K562 (cell line): ENCODE measurements around the gene FAM53A. TPM values are rescaled to one million over a fixed set of nuclear protein-coding genes. Genes with fewer than 3 reads are reported as not detected.

Experiments used
- ARID1B ChIP-seq: fragments of 450-650 bp; IDR thresholded peaks from 2 replicates; pipeline ENCODE4 v1.6.1; 2016; ENCODE audit warnings: antibody characterized with exemption, mild to moderate bottlenecking, inconsistent platforms
- BMI1 ChIP-seq: fragments of 150-350 bp; IDR thresholded peaks from 2 replicates; pipeline ENCODE4 v1.6.1; 2014; ENCODE audit warnings: low read length
- BRCA1 ChIP-seq, 2 experiments: fragments of 450-650 bp in 1 of 2; sonication (generic) in 1 of 2; formaldehyde crosslinking in 1 of 2; IDR thresholded peaks; 2 replicates each; pipeline versions ENCODE4 v1.5.0 to v1.6.1; 2017 to 2020; ENCODE audit warnings: mild to moderate bottlenecking in 1 of 2, missing genetic modification reagents in 1 of 2
- CBFA2T2 ChIP-seq: fragments of 450-650 bp; conservative IDR thresholded peaks from 2 replicates; pipeline ENCODE4 v1.6.1; 2017; ENCODE audit warnings: mild to moderate bottlenecking
- CBX3 ChIP-seq, 2 experiments: IDR thresholded peaks; 1 replicate in 1 of 2; 2 replicates in 1 of 2; pipeline ENCODE4 v1.6.1; 2012; ENCODE audit warnings: inconsistent platforms in 2 of 2, low read length in 2 of 2, borderline replicate concordance in 1 of 2, control low read depth in 1 of 2
- EP300 ChIP-seq: IDR thresholded peaks from 2 replicates; pipeline ENCODE4 v1.6.1; 2012; ENCODE audit warnings: low read length, improper control_type of control experiment
- ETV5 ChIP-seq: sonication (generic); formaldehyde crosslinking; IDR thresholded peaks from 2 replicates; pipeline ENCODE4 v1.4.0; 2020; ENCODE audit warnings: low read depth, mild to moderate bottlenecking, missing genetic modification reagents
- ID3 ChIP-seq, 2 experiments: fragments of 250-450 bp in 1 of 2; fragments of 450-650 bp in 1 of 2; sonication (Bioruptor Pico) in 1 of 2; IDR thresholded peaks; 2 replicates each; pipeline versions ENCODE4 v1.6.1 to v1.8.0; 2016 to 2021; ENCODE audit warnings: mild to moderate bottlenecking in 2 of 2, moderate library complexity in 2 of 2, missing compliant biosample characterization in 1 of 2, missing genetic modification characterization in 1 of 2
- MAX ChIP-seq: sonication (generic); formaldehyde crosslinking; IDR thresholded peaks from 2 replicates; pipeline ENCODE4 v1.9.0; 2022; ENCODE audit warnings: mild to moderate bottlenecking, missing genetic modification reagents
- MTA2 ChIP-seq: fragments of 450-650 bp; IDR thresholded peaks from 2 replicates; pipeline ENCODE4 v1.6.1; 2016; ENCODE audit warnings: low read depth
- MYNN ChIP-seq, 2 experiments: sonication (generic); formaldehyde crosslinking in 1 of 2; IDR thresholded peaks; 2 replicates each; pipeline versions ENCODE4 v1.5.0 to v1.6.1; 2016 to 2020; ENCODE audit warnings: antibody characterized with exemption in 1 of 2, missing genetic modification reagents in 1 of 2
- NCOR1 ChIP-seq: fragments of 450-650 bp; IDR thresholded peaks from 2 replicates; pipeline ENCODE4 v1.6.1; 2016; ENCODE audit warnings: mild to moderate bottlenecking, moderate library complexity
- NFIC ChIP-seq: fragments of 450-650 bp; IDR thresholded peaks from 2 replicates; pipeline ENCODE4 v1.6.1; 2017; ENCODE audit warnings: mild to moderate bottlenecking, inconsistent platforms
- PBX2 ChIP-seq, 2 experiments: IDR thresholded peaks in 1 of 2; conservative IDR thresholded peaks in 1 of 2; 2 replicates each; pipeline ENCODE4 v1.6.1; 2016; ENCODE audit warnings: low read depth in 2 of 2, mild to moderate bottlenecking in 1 of 2, missing compliant biosample characterization in 1 of 2, missing genetic modification characterization in 1 of 2, moderate library complexity in 1 of 2
- SMARCA4 ChIP-seq: fragments of 450-650 bp; IDR thresholded peaks from 2 replicates; pipeline ENCODE4 v1.6.1; 2016
- ZEB2 ChIP-seq: fragments of 450-650 bp; IDR thresholded peaks from 2 replicates; pipeline ENCODE4 v1.6.1; 2016
- ZNF134 ChIP-seq: fragments of 250-450 bp; sonication (Bioruptor Pico); conservative IDR thresholded peaks from 2 replicates; pipeline ENCODE4 v1.4.0; 2020
- ZNF324 ChIP-seq: fragments of 250-450 bp; sonication (Bioruptor Pico); IDR thresholded peaks from 2 replicates; pipeline ENCODE4 v1.4.0; 2020; ENCODE audit warnings: mild to moderate bottlenecking
- ZNF766 ChIP-seq: fragments of 200-800 bp; sonication (Bioruptor generic); conservative IDR thresholded peaks from 2 replicates; pipeline ENCODE4 v1.6.1; 2016; ENCODE audit warnings: missing genetic modification characterization, missing compliant biosample characterization
- polyA plus RNA-seq, 8 experiments: library from polyadenylated mRNA; depleted of rRNA in 4 of 8; stranded (reverse) in 5 of 8; unstranded in 3 of 8; fragments of >200 nt; fragmentation: Nextera tagmentation in 2 of 8; fragmentation: Illumina TruSeq in 1 of 8; extraction: Ambion mirVana in 2 of 8; extraction: Trizol in 1 of 8; gene quantifications; 2 replicates each; pipeline versions ENCODE4 v1.2.1 to v1.2.3, GENCODE V29; 2011 to 2014; ENCODE audit warnings: inconsistent platforms in 1 of 8, missing spikeins in 1 of 8
- total RNA-seq, 7 experiments: library from RNA; depleted of rRNA in 6 of 7; stranded (reverse); fragments of >200 nt in 6 of 7; fragmentation: Illumina TruSeq in 2 of 7; extraction: Trizol in 2 of 7; gene quantifications; 2 replicates each; pipeline versions ENCODE4 v1.2.1 to v1.2.3, GENCODE V29; 2011 to 2021; ENCODE audit warnings: low replicate concordance in 1 of 7

Gene FAM53A
- total and polyA plus RNA-seq, 9 of the 15 experiments (the other 6 are each of a cell fraction or from before 2014, with no cell fraction given): 0.53 to 2.7 (median 1.4) TPM; not detected in 2

GRCh38 chr4:1590244-1590643 lies 93.9 kb downstream of the FAM53A start (continued):
- TF ChIP-seq PBX2 (CRISPR knock-in tag; IDR thresholded peaks at IDR 0.05; ENCODE audit: low read depth): no peak
- no peak for TF ChIP-seq PBX2 (tag; conservative IDR thresholded peaks at IDR 0.05; ENCODE audit: low read depth)
- no peak for TF ChIP-seq BRCA1 (IDR thresholded peaks at IDR 0.05)
- TF ChIP-seq BRCA1 (CRISPR knock-in tag; IDR thresholded peaks at IDR 0.05): no peak
- TF ChIP-seq NCOR1: peak; percentile 61
- TF ChIP-seq ZNF134: peak; percentile 70; the same call in 1 of the 2 replicates
- no peak for TF ChIP-seq ID3 (CRISPR knock-in tag; IDR thresholded peaks at IDR 0.05)
- no peak for TF ChIP-seq ID3 (tag; IDR thresholded peaks at IDR 0.05)
- TF ChIP-seq ETV5 (CRISPR knock-in tag): peak; percentile 45; the same call in 1 of the 2 replicates
- peak; percentile 59; the same call in 1 of the 2 replicates for TF ChIP-seq MTA2
- no peak for TF ChIP-seq MAX (CRISPR knock-in tag)
- TF ChIP-seq ARID1B: peak; percentile 84
- TF ChIP-seq ZNF324: no peak
- TF ChIP-seq BMI1: no peak
- peak; percentile 41; the same call in 1 of the 2 replicates for TF ChIP-seq NFIC
- TF ChIP-seq SMARCA4: peak; percentile 62
- peak; percentile 33; the same call in 1 of the 2 replicates for TF ChIP-seq MYNN (IDR thresholded peaks at IDR 0.05)
- TF ChIP-seq MYNN (CRISPR knock-in tag; IDR thresholded peaks at IDR 0.05): no peak
- TF ChIP-seq ZNF766 (CRISPR knock-in tag): 0 out of 2 replicates have a peak, but pooled peaks have one; percentile 23
- TF ChIP-seq EP300: peak; percentile 49; the same call in 1 of the 2 replicates
- TF ChIP-seq ZEB2: no peak
- TF ChIP-seq CBX3 (IDR thresholded peaks at IDR 0.05; ENCODE audit: borderline replicate concordance in 1 of 2, low read length in 2 of 2): peak in 1 of 2 experiments; percentile 37; a peak in 1 of 3 replicates
- TF ChIP-seq CBFA2T2: peak; percentile 71
